Heart left ventricle (tissue), 16 donors: ENCODE measurements around the gene TPST1. TPM values are rescaled to one million over a fixed set of nuclear protein-coding genes. Genes with fewer than 3 reads are reported as not detected.

Experiments
- ATAC-seq, 4 donors: fragments of 200-7000 bp; cut with Tn5 transposase; one replicate each; pipeline ENCODE4 v1.9.1; 2020 to 2022; ENCODE audit warnings: moderate library complexity in 4 of 4, mild to moderate bottlenecking in 3 of 4, moderate number of reproducible peaks in 1 of 4
- DNase-seq, 5 donors: peaks; one replicate each; pipeline ENCODE4 v3.0.0-alpha.2; 2020
- H3K27ac ChIP-seq, 12 donors: fragments of 200-600 bp; sonication (generic) in 4 of 12; one replicate each; pipeline versions ENCODE4 v1.5.0 to v1.8.0; 2016 to 2022; ENCODE audit warnings: mild to moderate bottlenecking in 2 of 12
- H3K27me3 ChIP-seq, 9 donors: fragments of 200-600 bp; sonication (generic) in 2 of 9; one replicate each; pipeline versions ENCODE4 v1.5.1 to v1.8.0; 2016 to 2022; ENCODE audit warnings: mild to moderate bottlenecking in 3 of 9
- H3K36me3 ChIP-seq, 9 donors: fragments of 200-600 bp; sonication (generic) in 2 of 9; one replicate each; pipeline versions ENCODE4 v1.5.0 to v1.8.0; 2018 to 2022; ENCODE audit warnings: mild to moderate bottlenecking in 2 of 9
- H3K4me1 ChIP-seq, 12 donors: fragments of 200-600 bp; sonication (generic) in 4 of 12; one replicate each; pipeline versions ENCODE4 v1.5.0 to v1.8.0; 2016 to 2022; ENCODE audit warnings: mild to moderate bottlenecking in 3 of 12
- H3K4me3 ChIP-seq, 12 donors: fragments of 200-600 bp; sonication (generic) in 4 of 12; one replicate each; pipeline versions ENCODE4 v1.5.0 to v1.8.0; 2017 to 2022; ENCODE audit warnings: mild to moderate bottlenecking in 9 of 12, moderate library complexity in 4 of 12
- H3K9me3 ChIP-seq, 12 donors: fragments of 200-600 bp; sonication (generic) in 4 of 12; one replicate each; pipeline versions ENCODE4 v1.5.0 to v1.8.0; 2016 to 2022; ENCODE audit warnings: mild to moderate bottlenecking in 1 of 12
- CTCF ChIP-seq, 12 donors: fragments of 200-600 bp; sonication (generic) in 4 of 12; IDR thresholded peaks; one replicate each; pipeline versions ENCODE4 v1.5.0 to v1.8.0; 2018 to 2022; ENCODE audit warnings: antibody characterized with exemption in 12 of 12, mild to moderate bottlenecking in 5 of 12
- POLR2A ChIP-seq, 2 donors: fragments of 450-650 bp; IDR thresholded peaks; one replicate each; pipeline ENCODE4 v1.6.1; 2017; ENCODE audit warnings: antibody characterized with exemption in 2 of 2, mild to moderate bottlenecking in 2 of 2, moderate library complexity in 2 of 2
- WGBS, 4 donors: extraction: QIAGEN DNeasy Blood & Tissue Kit in 2 of 4; methylation state at CpG; one replicate each; pipeline versions ENCODE4 v1.1.5 to v1.1.7; 2013 to 2018; 5-methylcytosine and 5-hydroxymethylcytosine counted together
- intact Hi-C, 10 donors: fragments of 100-400 bp; cut with DNase I; formaldehyde crosslinking; loops; one replicate each; pipeline versions ENCODE4 v1.11.1 to v1.14.2; 2022
- polyA plus RNA-seq, 2 donors: library from polyadenylated mRNA; stranded (reverse); fragments of 200-250 nt; gene quantifications; one replicate each; pipeline ENCODE4 v1.2.3, GENCODE V29; 2013
- total RNA-seq, 9 donors: library from RNA; depleted of rRNA in 2 of 9; stranded (reverse); fragments of >200 nt in 2 of 9; fragmentation: NEBNext Ultra II Directional in 3 of 9; extraction: Animal tissue kit (Norgen Biotek cat#: 25700) in 3 of 9; gene quantifications; one replicate each; pipeline versions ENCODE4 v1.1.0 to v1.2.4, GENCODE V29; 2016 to 2023
- donor health status: ischemic (EF 13 %, LVEDD 7.1; RV severe dilation, severe dysfunction).
- donor health status: healthy with polysubstance abuse.
- donor health status: DM: no; HTN: yes; CAD: no.
- donor health status: DM: no; HTN: no; CAD: no.
- donor health status: ischemic (EF 25% LVEDD 6.9; RV normal size, moderate dysfunction).
- donor health status: ischemic (EF 25% LVEDD 5.7; RV mildly dilated, moderate dysfunction).
- donor health status: healthy.
- donor health status: DM: yes; HTN: yes; CAD: no.
- donor health status: ischemic (EF 35%, LVEDD 5.7; RV mildly dilated, moderate dysfunction).
- donor health status: nonischemic (EF 11% LVEDD 7.7; RV severe dilation, severe dysfunction).
- donor health status: DM: yes; HTN: yes; CAD: no.
- donor health status: PGD.
- donor health status: ischemic (EF 29% LVEDD 5.4; RV normal size, mild dysfunction).
- donor health status: nonischemic (EF 23%, LVEDD 6.1; RV moderate dilation, normal function).

Gene TPST1
- total and polyA plus RNA-seq, 11 donors: 1.9 to 10.8 (median 5.5) TPM

GRCh38 chr7:66356277-66356721, 151.2 kb downstream of the TPST1 start:
- H3K36me3 ChIP-seq: no peaks in the 10 kb centered on the region
- no peaks in the 10 kb centered on the region for H3K9me3 ChIP-seq
- 80 to 89% (median 87%) methylated on average over 6 of the region's 6 CpGs for WGBS, 4 donors
- no peak for TF ChIP-seq POLR2A (IDR thresholded peaks at IDR 0.05)
- TF ChIP-seq CTCF (IDR thresholded peaks at IDR 0.05): no peak
- peaks cover 0 to 14% (median 0%) of the 10 kb centered on the region in 12 donors for H3K4me1 ChIP-seq
- H3K27me3 ChIP-seq: no peaks in the 10 kb centered on the region
- H3K4me3 ChIP-seq: no peak overlapping the region
- intact Hi-C loops: loop anchor here in 1 of 10 donors (10.0 kb wide), 1 partner anchor 211 kb away; no protein-coding TSS in a partner anchor
- DNase-seq: no peak
- ATAC-seq: no peak
- H3K27ac ChIP-seq: no peak overlapping the region

GRCh38 chr7:66357087-66357486, 152.0 kb downstream of the TPST1 start:
- H3K27me3 ChIP-seq: no peaks in the 10 kb centered on the region
- intact Hi-C loops: loop anchor here in 1 of 10 donors (10.0 kb wide), 1 partner anchor 212 kb away; no protein-coding TSS in a partner anchor
- H3K27ac ChIP-seq: no peak overlapping the region
- DNase-seq: no peak
- 69 to 83% (median 73%) methylated on average over 3 of the region's 3 CpGs for WGBS, 4 donors
- peaks cover 0 to 10% (median 0%) of the 10 kb centered on the region in 12 donors for H3K4me1 ChIP-seq
- TF ChIP-seq CTCF (IDR thresholded peaks at IDR 0.05): no peak
- TF ChIP-seq POLR2A (IDR thresholded peaks at IDR 0.05): no peak
- no peaks in the 10 kb centered on the region for H3K36me3 ChIP-seq
- no peak overlapping the region for H3K4me3 ChIP-seq
- ATAC-seq: no peak
- H3K9me3 ChIP-seq: no peaks in the 10 kb centered on the region

GRCh38 chr7:66359656-66360211, 154.6 kb downstream of the TPST1 start:
- H3K27me3 ChIP-seq: no peaks in the 10 kb centered on the region
- H3K9me3 ChIP-seq: no peaks in the 10 kb centered on the region
- peaks cover 0 to 8% (median 0%) of the 10 kb centered on the region in 12 donors for H3K4me1 ChIP-seq
- 72 to 81% (median 77%) methylated on average over 11 of the region's 11 CpGs for WGBS, 4 donors
- TF ChIP-seq POLR2A (IDR thresholded peaks at IDR 0.05): no peak
- no peak for TF ChIP-seq CTCF (IDR thresholded peaks at IDR 0.05)
- no peaks in the 10 kb centered on the region for H3K36me3 ChIP-seq
- peak in 3 of 4 donors; percentile 51 to 74 (median 56) for ATAC-seq
- peak in 2 of 5 donors; percentile 20 to 37 for DNase-seq
- intact Hi-C loops: loop anchor here in 1 of 10 donors (10.0 kb wide), 1 partner anchor 215 kb away; no protein-coding TSS in a partner anchor
- H3K27ac ChIP-seq: no peak overlapping the region
- no peak overlapping the region for H3K4me3 ChIP-seq

GRCh38 chr7:66362136-66362535, 157.0 kb downstream of the TPST1 start:
- intact Hi-C loops: no loop called here
- ATAC-seq: no peak
- no peak overlapping the region for H3K4me3 ChIP-seq
- DNase-seq: no peak
- WGBS, 4 donors: 93 to 100% (median 97%) methylated on average over 4 of the region's 4 CpGs
- H3K4me1 ChIP-seq: peaks cover 0 to 8% (median 0%) of the 10 kb centered on the region in 12 donors
- TF ChIP-seq POLR2A (IDR thresholded peaks at IDR 0.05) (no peak), CTCF (IDR thresholded peaks at IDR 0.05) (no peak)
- H3K27ac ChIP-seq: no peak overlapping the region
- H3K27me3 ChIP-seq: no peaks in the 10 kb centered on the region
- no peaks in the 10 kb centered on the region for H3K36me3 ChIP-seq
- H3K9me3 ChIP-seq: no peaks in the 10 kb centered on the region
